Heart right ventricle (tissue), 16 donors: ENCODE results near the gene HDAC9. TPM values are rescaled to one million over a fixed set of nuclear protein-coding genes. Genes with fewer than 3 reads are reported as not detected.

Experiments used
- ATAC-seq, 8 donors: fragments of 200-7000 bp; cut with Tn5 transposase; one replicate each; pipeline ENCODE4 v1.9.1; 2020; ENCODE audit warnings: mild to moderate bottlenecking in 8 of 8, moderate library complexity in 8 of 8, moderate number of reproducible peaks in 1 of 8
- DNase-seq, 2 donors: peaks; one replicate each; pipeline ENCODE4 v3.0.0-alpha.2; 2020
- H3K27ac ChIP-seq, 10 donors: fragments of 200-600 bp; sonication (generic) in 2 of 10; one replicate each; pipeline versions ENCODE4 v1.5.0 to v1.8.0; 2020 to 2022; ENCODE audit warnings: mild to moderate bottlenecking in 3 of 10
- H3K27me3 ChIP-seq, 7 donors: fragments of 200-600 bp; one replicate each; pipeline ENCODE4 v1.8.0; 2021 to 2022; ENCODE audit warnings: mild to moderate bottlenecking in 2 of 7
- H3K36me3 ChIP-seq, 9 donors: fragments of 200-600 bp; sonication (generic) in 1 of 9; one replicate each; pipeline versions ENCODE4 v1.5.0 to v1.8.0; 2020 to 2022; ENCODE audit warnings: mild to moderate bottlenecking in 2 of 9
- H3K4me1 ChIP-seq, 9 donors: fragments of 200-600 bp; sonication (generic) in 1 of 9; one replicate each; pipeline versions ENCODE4 v1.5.0 to v1.8.0; 2020 to 2022; ENCODE audit warnings: mild to moderate bottlenecking in 4 of 9
- H3K4me3 ChIP-seq, 10 donors: fragments of 200-600 bp; sonication (generic) in 2 of 10; one replicate each; pipeline versions ENCODE4 v1.5.0 to v1.8.0; 2020 to 2022; ENCODE audit warnings: mild to moderate bottlenecking in 7 of 10, moderate library complexity in 2 of 10
- H3K9me3 ChIP-seq, 11 donors: fragments of 200-600 bp in 10 of 11; sonication (generic) in 2 of 11; one replicate each; pipeline versions ENCODE4 v1.5.0 to v1.8.0; 2013 to 2022; ENCODE audit warnings: mild to moderate bottlenecking in 2 of 11, control low read depth in 1 of 11, moderate library complexity in 1 of 11
- WGBS, 2 donors: extraction: QIAGEN DNeasy Blood & Tissue Kit; methylation state at CpG; one replicate each; pipeline ENCODE4 v1.1.7; 2013; ENCODE audit warnings: inconsistent platforms in 1 of 2; 5-methylcytosine and 5-hydroxymethylcytosine counted together
- intact Hi-C, 10 donors: fragments of 100-400 bp; cut with DNase I; formaldehyde crosslinking; loops; one replicate each; pipeline versions ENCODE4 v1.11.1 to v1.14.2; 2022
- polyA plus RNA-seq, 2 donors: library from polyadenylated mRNA; stranded (reverse); fragments of 200-250 nt; gene quantifications; one replicate each; pipeline ENCODE4 v1.2.3, GENCODE V29; 2013
- total RNA-seq, 10 donors: library from RNA; stranded (reverse); fragmentation: NEBNext Ultra II Directional in 3 of 10; extraction: Animal tissue kit (Norgen Biotek cat#: 25700) in 3 of 10; gene quantifications; one replicate each; pipeline versions ENCODE4 v1.2.1 to v1.2.4, GENCODE V29; 2021 to 2023
- TF ChIP-seq, protein P1 (sequence below), 9 donors: fragments of 200-600 bp; sonication (generic) in 2 of 9; IDR thresholded peaks; one replicate each; pipeline versions ENCODE4 v1.5.0 to v1.8.0; 2021 to 2022; ENCODE audit warnings: antibody characterized with exemption in 9 of 9, mild to moderate bottlenecking in 5 of 9, moderate library complexity in 1 of 9
- donor health status: Arrhythmogenic right ventricular cardiomyopathy.
- donor health status: ischemic (EF 13 %, LVEDD 7.1; RV severe dilation, severe dysfunction).
- donor health status: healthy with polysubstance abuse.
- donor health status: DM: no; HTN: yes; CAD: no.
- donor health status: DM: no; HTN: no; CAD: no.
- donor health status: ischemic (EF 25% LVEDD 6.9; RV normal size, moderate dysfunction).
- donor health status: ischemic (EF 25% LVEDD 5.7; RV mildly dilated, moderate dysfunction).
- donor health status: healthy.
- donor health status: DM: yes; HTN: yes; CAD: no.
- donor health status: Ischemic cardiomyopathy.
- donor health status: ischemic (EF 35%, LVEDD 5.7; RV mildly dilated, moderate dysfunction).
- donor health status: nonischemic (EF 11% LVEDD 7.7; RV severe dilation, severe dysfunction).
- donor health status: DM: yes; HTN: yes; CAD: no.
- donor health status: PGD.
- donor health status: ischemic (EF 29% LVEDD 5.4; RV normal size, mild dysfunction).
- donor health status: nonischemic (EF 23%, LVEDD 6.1; RV moderate dilation, normal function).

Gene HDAC9
- total and polyA plus RNA-seq, 12 donors: 1.9 to 66.1 (median 38.6) TPM

DNA sequence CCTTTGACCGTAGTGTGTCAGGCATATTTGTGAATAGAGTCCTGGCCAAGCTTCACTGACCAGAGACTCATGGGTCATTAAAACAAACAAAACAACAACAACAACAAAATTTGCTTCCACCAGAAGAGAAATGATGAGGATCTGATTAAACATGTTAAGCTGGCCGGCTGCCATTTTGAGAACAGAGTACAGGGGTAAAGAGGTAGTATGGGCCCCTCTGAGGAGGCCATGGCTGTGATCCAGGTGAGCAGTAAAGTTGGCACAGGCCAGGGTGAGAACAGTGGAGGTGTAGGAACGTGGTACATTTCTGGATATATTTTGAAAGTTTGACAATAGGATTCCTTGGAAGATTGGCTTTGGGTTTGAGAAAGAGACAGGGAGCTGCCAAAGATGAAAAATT lies 369.4 kb downstream of the HDAC9 start:
- H3K36me3 ChIP-seq: no peaks in the 10 kb centered on the region
- TF ChIP-seq, protein P1, sequence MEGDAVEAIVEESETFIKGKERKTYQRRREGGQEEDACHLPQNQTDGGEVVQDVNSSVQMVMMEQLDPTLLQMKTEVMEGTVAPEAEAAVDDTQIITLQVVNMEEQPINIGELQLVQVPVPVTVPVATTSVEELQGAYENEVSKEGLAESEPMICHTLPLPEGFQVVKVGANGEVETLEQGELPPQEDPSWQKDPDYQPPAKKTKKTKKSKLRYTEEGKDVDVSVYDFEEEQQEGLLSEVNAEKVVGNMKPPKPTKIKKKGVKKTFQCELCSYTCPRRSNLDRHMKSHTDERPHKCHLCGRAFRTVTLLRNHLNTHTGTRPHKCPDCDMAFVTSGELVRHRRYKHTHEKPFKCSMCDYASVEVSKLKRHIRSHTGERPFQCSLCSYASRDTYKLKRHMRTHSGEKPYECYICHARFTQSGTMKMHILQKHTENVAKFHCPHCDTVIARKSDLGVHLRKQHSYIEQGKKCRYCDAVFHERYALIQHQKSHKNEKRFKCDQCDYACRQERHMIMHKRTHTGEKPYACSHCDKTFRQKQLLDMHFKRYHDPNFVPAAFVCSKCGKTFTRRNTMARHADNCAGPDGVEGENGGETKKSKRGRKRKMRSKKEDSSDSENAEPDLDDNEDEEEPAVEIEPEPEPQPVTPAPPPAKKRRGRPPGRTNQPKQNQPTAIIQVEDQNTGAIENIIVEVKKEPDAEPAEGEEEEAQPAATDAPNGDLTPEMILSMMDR (IDR thresholded peaks at IDR 0.05): no peak
- DNase-seq (no peak), ATAC-seq (no peak)
- peaks cover 0 to 17% (median 6%) of the 10 kb centered on the region in 9 donors for H3K4me1 ChIP-seq
- WGBS, 2 donors: 88 to 93% methylated on average over 3 of the region's 3 CpGs
- H3K9me3 ChIP-seq: no peaks in the 10 kb centered on the region
- no peak overlapping the region for H3K27ac ChIP-seq
- intact Hi-C loops: no loop called here
- no peak overlapping the region for H3K4me3 ChIP-seq
- H3K27me3 ChIP-seq: no peaks in the 10 kb centered on the region

DNA sequence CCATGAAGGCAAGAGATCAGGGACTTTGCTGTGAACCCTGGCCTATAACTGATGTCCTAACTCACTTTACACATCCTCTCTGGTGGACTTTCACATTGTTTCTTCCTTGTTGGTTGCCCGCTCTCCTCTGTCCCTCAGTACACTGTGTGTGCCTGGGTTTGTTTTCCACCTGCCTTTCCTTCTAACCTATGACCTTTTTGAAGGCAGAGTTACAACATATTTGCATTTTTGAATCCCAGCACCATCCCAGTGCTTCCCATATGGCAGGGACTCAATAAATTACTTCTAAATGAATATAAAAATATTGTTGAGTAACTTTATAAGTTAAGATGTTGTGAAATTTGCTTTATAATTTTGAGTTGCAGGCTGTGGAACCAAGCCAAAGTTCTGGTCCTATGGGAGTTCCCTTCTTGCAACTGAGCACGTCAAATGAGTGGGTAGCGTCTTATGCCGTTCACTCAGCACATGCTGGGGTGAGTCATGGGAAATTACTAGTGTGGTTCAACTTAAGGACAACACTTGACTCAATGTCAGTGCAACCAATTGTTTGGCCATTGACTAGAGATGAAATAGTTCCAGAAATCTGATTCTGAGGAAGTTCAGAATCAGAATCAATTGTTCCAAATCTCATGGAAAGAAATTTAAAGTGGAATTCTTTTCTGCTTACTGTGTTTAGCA lies 370.9 kb downstream of the HDAC9 start:
- Histone ChIP-seq H3K4me1 (peaks cover 0 to 17% (median 6%) of the 10 kb centered on the region in 9 donors), H3K27me3 (no peaks in the 10 kb centered on the region), H3K36me3 (no peaks in the 10 kb centered on the region), H3K27ac (peak overlapping the region in 6 of 10 donors; percentile 35 to 69 (median 42)), H3K9me3 (no peaks in the 10 kb centered on the region), H3K4me3 (no peak overlapping the region)
- WGBS, 2 donors: 55 to 58% methylated on average over 4 of the region's 4 CpGs
- DNase-seq (peak in 1 of 2 donors; percentile 83), ATAC-seq (peak; percentile 87 to 99 (median 96))
- intact Hi-C loops: no loop called here
- TF ChIP-seq, protein P1 (IDR thresholded peaks at IDR 0.05): no peak

DNA sequence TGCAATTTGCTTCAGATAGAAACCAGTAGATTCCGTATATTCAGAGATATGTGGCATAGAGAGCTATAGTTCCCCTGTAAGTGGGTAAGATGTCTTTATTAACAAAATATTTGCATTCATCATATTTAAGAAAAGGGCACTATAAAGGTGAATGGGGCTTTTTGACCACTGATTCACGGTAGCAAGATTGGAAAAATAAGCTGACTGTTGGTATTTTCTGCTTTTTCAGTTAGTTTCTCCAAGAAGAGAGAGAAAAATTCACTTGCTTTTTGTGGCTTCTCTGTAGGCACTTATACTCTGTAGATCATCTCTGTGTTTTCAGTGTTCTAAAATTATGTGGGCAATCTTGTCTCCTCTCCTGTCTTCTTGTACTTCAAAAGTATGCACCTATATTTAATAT lies 376.8 kb downstream of the HDAC9 start:
- no peak overlapping the region for H3K27ac ChIP-seq
- peaks cover 0 to 15% (median under 1%) of the 10 kb centered on the region in 9 donors for H3K4me1 ChIP-seq
- H3K36me3 ChIP-seq: no peaks in the 10 kb centered on the region
- TF ChIP-seq, protein P1 (IDR thresholded peaks at IDR 0.05): no peak
- no peak overlapping the region for H3K4me3 ChIP-seq
- DNase-seq: no peak
- H3K27me3 ChIP-seq: no peaks in the 10 kb centered on the region
- WGBS, 2 donors: 94 to 97% methylated on average over 2 of the region's 2 CpGs
- intact Hi-C loops: no loop called here
- no peaks in the 10 kb centered on the region for H3K9me3 ChIP-seq
- no peak for ATAC-seq

DNA sequence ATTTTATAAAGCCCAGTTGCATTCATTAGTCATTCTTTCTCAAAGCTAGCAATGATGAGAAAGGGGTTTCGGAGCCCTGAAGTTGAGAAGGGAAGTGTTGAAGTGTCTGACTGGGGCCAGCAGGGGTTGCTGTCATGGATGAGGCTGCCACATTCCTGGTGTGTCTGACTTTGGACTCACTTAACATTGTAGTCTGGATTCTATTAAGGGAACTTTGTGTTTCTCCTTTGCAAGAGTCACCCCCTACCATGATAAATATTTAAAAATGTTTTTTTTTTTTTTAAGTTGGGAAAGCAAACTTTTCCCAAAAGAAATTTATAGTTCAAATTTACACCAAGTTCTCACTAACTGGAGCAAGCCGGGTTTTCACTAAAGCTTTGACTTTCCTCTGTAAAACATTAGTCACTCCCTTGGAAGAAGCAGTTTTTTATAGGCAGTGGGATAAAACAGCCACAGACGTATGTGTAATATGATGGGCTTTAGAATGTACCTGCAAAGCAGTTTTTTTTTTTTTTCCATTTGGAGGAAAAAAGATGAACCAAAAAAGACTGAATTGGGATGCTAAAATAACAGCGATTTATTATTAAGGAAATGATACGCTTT lies 378.3 kb downstream of the HDAC9 start:
- intact Hi-C loops: no loop called here
- Histone ChIP-seq H3K36me3 (no peaks in the 10 kb centered on the region), H3K4me1 (peaks cover 0 to 13% (median 0%) of the 10 kb centered on the region in 9 donors), H3K27ac (no peak overlapping the region), H3K4me3 (no peak overlapping the region), H3K9me3 (peaks cover 0 to 6% (median 0%) of the 10 kb centered on the region in 11 donors), H3K27me3 (no peaks in the 10 kb centered on the region)
- no peak for DNase-seq
- ATAC-seq: no peak
- TF ChIP-seq, protein P1 (IDR thresholded peaks at IDR 0.05): peak in 4 of 9 donors; percentile 6 to 27 (median 14)
- 95% methylated on average over 5 of the region's 5 CpGs for WGBS, 2 donors
